GM19328 (cell line): Measurements from ENCODE around the gene PEF1.

Experiments used
- ATAC-seq: cut with Tn5 transposase; IDR thresholded peaks from one replicate; pipeline ENCODE4 v1.9.1; 2021; ENCODE audit warnings: mild to moderate bottlenecking, moderate library complexity; ENCODE audit not compliant: unreplicated experiment

The PEF1 gene

GRCh38 chr1:31586376-31587327 is 58.0 kb downstream of the PEF1 start:
- no peak for ATAC-seq

GRCh38 chr1:31585736-31586365 is 58.8 kb downstream of the PEF1 start:
- no peak for ATAC-seq

GRCh38 chr1:31584869-31585735 is 59.6 kb downstream of the PEF1 start:
- ATAC-seq: no peak

- no peak for ATAC-seq
Observed at GRCh38 chr1:31583995-31584868, 60.4 kb downstream of the PEF1 start.

- no peak for ATAC-seq
Observed at GRCh38 chr1:31583082-31583994, 61.3 kb downstream of the PEF1 start.

GRCh38 chr1:31581821-31582810 is 62.6 kb downstream of the PEF1 start:
- ATAC-seq: no peak

- ATAC-seq: no peak
Observed at GRCh38 chr1:31580891-31581603, 63.6 kb downstream of the PEF1 start.

- no peak for ATAC-seq
Observed at GRCh38 chr1:31580513-31580870, 64.2 kb downstream of the PEF1 start.
